A549 treated with dexamethasone at 1 μM for 4 hours (cell line): ENCODE results near the gene CCDC40. TPM values are rescaled to one million over a fixed set of nuclear protein-coding genes. Genes with fewer than 3 reads are reported as not detected.

Experiments used
- total RNA-seq: library from RNA; stranded (reverse); fragments of 200-300 nt; extraction: Qiagen RNA extraction; gene quantifications from 5 replicates; pipeline ENCODE4 v1.2.3, GENCODE V29; 2022

CCDC40 gene
- total RNA-seq, result 7.0 to 9.4 TPM (median 8.8 TPM) in 5 replicates

GRCh38 chr17:80035937-80036714, at the start of gene CCDC40:
CCDC40 (plus strand) TSS chr17:80036642; CDS start chr17:80036663, 21 bp downstream.

GRCh38 chr17:80035687-80035936, 830 bp upstream of the CCDC40 start, which contains the start of gene TBC1D16:
TBC1D16 (minus strand) TSS chr17:80035872; CDS start chr17:80013547, 22,325 bp downstream.

GRCh38 chr17:80101011-80101945, 64.8 kb downstream of the CCDC40 start, which contains the start of gene GAA:
GAA (plus strand) TSS chr17:80101581; CDS start chr17:80104587, 3,006 bp downstream.

GRCh38 chr17:80147035-80147822, 110.8 kb downstream of the CCDC40 start, which contains the start of gene EIF4A3:
EIF4A3 (minus strand) TSS chr17:80147128; CDS start chr17:80146961, 167 bp downstream.

Other genes starting within 250 kb of the CCDC40 start
- gene CBX8, start 239.6 kb upstream of the CCDC40 start, total RNA-seq, result 10.2 to 14.9 TPM (median 13.2 TPM) in 5 replicates
- 27.3 to 42.4 TPM (median 38.9 TPM) in 5 replicates for gene CBX4, start 197.2 kb upstream of the CCDC40 start, total RNA-seq
- gene TBC1D16, start 770 bp upstream of the CCDC40 start, total RNA-seq, result 10.2 to 19.0 TPM (median 17.7 TPM) in 5 replicates
- 41.2 to 68.6 TPM (median 61.1 TPM) in 5 replicates for gene GAA, start 64.9 kb downstream of the CCDC40 start, total RNA-seq
- gene EIF4A3, start 110.5 kb downstream of the CCDC40 start, total RNA-seq, result 203 to 229 TPM (median 219 TPM) in 5 replicates
- gene CARD14, start 133.4 kb downstream of the CCDC40 start, total RNA-seq, result 0.22 to 0.42 TPM (median 0.38 TPM) in 5 replicates
- gene SGSH, start 183.7 kb downstream of the CCDC40 start, total RNA-seq, result 17.6 to 25.7 TPM (median 22.6 TPM) in 5 replicates
- 10.2 to 14.0 TPM (median 12.8 TPM) in 5 replicates for gene SLC26A11, start 183.8 kb downstream of the CCDC40 start, total RNA-seq
- gene RNF213, start 224.2 kb downstream of the CCDC40 start, total RNA-seq, result 45.2 to 70.2 TPM (median 64.5 TPM) in 5 replicates